GM06990 (cell line): ENCODE data around the gene NDN.
A peak's percentile ranks its signal among the peaks of the same experiment; 100 is the strongest.

Source experiments
- DNase-seq: peaks from one replicate; pipeline ENCODE4 v3.0.0-alpha.2; 2011; ENCODE audit not compliant: insufficient read length; ENCODE audit errors: extremely low read depth
- H3K27me3 ChIP-seq: replicated peaks from 2 replicates; pipeline ENCODE4 v1.6.0; 2011; ENCODE audit warnings: low read length; ENCODE audit not compliant: control insufficient read depth, insufficient read depth
- H3K36me3 ChIP-seq: 2 replicates; pipeline ENCODE4 v1.5.1; 2011; ENCODE audit warnings: low read length; ENCODE audit not compliant: control insufficient read depth, insufficient read depth
- H3K4me3 ChIP-seq: replicated peaks from 2 replicates; pipeline ENCODE4 v1.5.1; 2011; ENCODE audit warnings: low read depth, mild to moderate bottlenecking, control low read depth, low read length
- TF ChIP-seq, protein P1 (sequence below): IDR thresholded peaks from 2 replicates; pipeline ENCODE4 v1.5.1; 2011; ENCODE audit warnings: low read length, control low read depth, mild to moderate bottlenecking, inconsistent platforms; ENCODE audit not compliant: insufficient read depth, poor library complexity, severe bottlenecking

NDN gene

DNA sequence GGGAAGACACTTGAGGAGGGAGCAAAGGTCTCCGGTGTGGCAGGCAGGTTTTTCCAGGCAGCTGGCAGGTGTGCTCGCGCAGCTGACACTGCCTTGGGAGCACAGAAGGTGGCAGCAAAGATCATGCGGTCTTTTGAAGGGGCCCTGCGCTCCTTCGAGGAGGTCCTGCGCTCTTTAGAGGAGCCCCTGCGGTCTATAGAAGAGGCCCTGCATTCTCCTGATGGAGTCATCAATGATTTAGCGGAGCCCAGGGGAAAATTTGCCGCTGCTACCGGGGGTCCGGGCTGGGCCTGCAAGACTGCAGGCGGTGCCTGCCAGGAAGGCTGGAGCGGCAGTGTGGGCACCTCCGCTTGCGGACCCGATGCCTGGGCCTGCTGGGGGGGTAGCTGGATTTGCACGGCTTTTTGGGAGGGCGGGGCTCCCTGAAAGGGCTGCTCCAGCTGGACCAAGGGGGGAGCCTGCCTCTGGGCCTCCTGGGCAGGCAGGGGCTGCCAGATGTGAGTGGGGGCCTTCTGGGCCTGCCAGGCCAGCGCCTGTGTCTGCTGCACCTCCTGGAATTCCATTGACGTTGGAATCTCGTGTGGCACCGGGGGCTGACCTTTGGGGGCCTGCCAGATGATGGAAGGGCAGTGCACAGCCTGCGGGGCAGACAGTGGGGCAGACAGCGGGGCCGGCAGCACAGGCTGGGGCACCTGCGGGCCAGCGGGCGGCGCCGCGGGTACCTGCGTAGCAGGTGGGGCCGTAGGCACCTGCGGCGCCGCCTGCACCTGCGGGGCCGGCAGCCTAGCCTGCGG is 41.5 kb downstream of the NDN start:
- no peaks in the 10 kb centered on the region for H3K36me3 ChIP-seq
- TF ChIP-seq, protein P1, sequence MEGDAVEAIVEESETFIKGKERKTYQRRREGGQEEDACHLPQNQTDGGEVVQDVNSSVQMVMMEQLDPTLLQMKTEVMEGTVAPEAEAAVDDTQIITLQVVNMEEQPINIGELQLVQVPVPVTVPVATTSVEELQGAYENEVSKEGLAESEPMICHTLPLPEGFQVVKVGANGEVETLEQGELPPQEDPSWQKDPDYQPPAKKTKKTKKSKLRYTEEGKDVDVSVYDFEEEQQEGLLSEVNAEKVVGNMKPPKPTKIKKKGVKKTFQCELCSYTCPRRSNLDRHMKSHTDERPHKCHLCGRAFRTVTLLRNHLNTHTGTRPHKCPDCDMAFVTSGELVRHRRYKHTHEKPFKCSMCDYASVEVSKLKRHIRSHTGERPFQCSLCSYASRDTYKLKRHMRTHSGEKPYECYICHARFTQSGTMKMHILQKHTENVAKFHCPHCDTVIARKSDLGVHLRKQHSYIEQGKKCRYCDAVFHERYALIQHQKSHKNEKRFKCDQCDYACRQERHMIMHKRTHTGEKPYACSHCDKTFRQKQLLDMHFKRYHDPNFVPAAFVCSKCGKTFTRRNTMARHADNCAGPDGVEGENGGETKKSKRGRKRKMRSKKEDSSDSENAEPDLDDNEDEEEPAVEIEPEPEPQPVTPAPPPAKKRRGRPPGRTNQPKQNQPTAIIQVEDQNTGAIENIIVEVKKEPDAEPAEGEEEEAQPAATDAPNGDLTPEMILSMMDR, result no peak
- no peak overlapping the region for H3K4me3 ChIP-seq
- no peak for DNase-seq
- H3K27me3 ChIP-seq, result no peaks in the 10 kb centered on the region

DNA sequence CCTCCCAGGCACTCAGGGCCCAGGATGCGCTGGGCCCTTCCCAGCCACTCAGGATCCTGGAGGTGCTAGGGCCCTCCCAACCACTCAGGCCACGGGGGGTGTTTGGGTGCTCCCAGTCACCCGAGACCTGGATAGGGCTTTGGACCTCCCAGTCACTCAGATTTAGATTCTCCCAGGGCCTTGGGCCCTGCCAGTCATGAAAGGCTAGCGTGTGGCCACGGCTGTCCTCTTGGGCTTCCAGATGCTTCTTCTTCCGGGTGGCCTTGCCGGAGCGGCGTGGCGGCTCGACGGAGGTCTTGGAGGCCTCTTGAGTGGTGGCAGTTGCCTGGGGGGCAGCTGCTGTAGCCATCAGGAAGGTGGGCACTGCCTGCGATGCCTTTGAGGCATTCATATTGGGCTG is 42.3 kb downstream of the NDN start:
- no peak for DNase-seq
- no peaks in the 10 kb centered on the region for H3K27me3 ChIP-seq
- no peak overlapping the region for H3K4me3 ChIP-seq
- TF ChIP-seq, protein P1, result no peak
- H3K36me3 ChIP-seq, result no peaks in the 10 kb centered on the region

DNA sequence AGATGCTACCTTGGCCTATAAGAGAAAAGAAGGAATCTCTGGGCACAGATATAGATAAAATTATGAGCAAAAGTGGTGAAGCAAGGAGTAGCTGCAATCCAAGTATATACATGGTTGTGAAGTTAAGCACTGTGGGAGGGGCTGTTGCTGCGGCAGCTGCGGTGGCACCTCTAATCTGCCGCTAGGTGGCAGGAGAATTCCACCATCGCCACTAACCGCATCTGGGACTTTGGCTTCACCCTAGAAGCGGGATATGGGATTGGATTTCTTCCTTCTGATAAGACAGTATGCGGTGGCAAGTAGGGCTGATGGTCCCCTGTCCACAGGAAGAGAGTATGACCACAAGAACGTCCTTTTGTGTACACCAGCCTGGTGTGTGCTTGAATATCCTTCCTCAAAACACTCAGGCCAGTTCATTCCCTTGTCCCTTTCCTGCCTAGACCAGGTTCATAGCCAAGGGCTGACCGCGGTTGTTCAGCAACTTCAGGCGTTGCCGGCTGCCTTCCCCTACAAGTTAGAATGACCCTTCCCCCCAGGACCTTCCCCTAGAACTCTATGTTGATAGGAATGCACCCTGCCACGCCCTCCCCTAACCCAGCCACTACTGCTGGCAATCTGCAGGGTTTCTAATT is 44.6 kb downstream of the NDN start:
- no peaks in the 10 kb centered on the region for H3K36me3 ChIP-seq
- TF ChIP-seq, protein P1, result peak; percentile 65
- DNase-seq, result no peak
- no peaks in the 10 kb centered on the region for H3K27me3 ChIP-seq
- H3K4me3 ChIP-seq, result no peak overlapping the region
